ENCODE results near the gene VARS2. TPM values are rescaled to one million over a fixed set of nuclear protein-coding genes. Genes with fewer than 3 reads are reported as not detected.

VARS2 gene
- total and polyA plus RNA-seq, 9 of the 15 experiments (the other 6 are each of a cell fraction or from before 2014, with no cell fraction given), result 1.6 to 53.6 (median 29.9) TPM

GRCh38 chr6:30884521-30885480, 29.2 kb upstream of the VARS2 start (continued):
- peak in 1 of 3 experiments; percentile 9; a peak in 1 of 6 replicates for TF ChIP-seq CTCF (IDR thresholded peaks at IDR 0.05 in 2 of 3, conservative IDR thresholded peaks at IDR 0.05 in 1 of 3; ENCODE audit: insufficient read depth in 2 of 3, low read depth in 1 of 3, low read length in 3 of 3)
- 0 out of 2 replicates have a peak, but pooled peaks have one; percentile 39 for TF ChIP-seq E2F5 (CRISPR knock-in tag; IDR thresholded peaks at IDR 0.05)
- TF ChIP-seq OTX1 (CRISPR knock-in tag; IDR thresholded peaks at IDR 0.05), result no peak
- TF ChIP-seq FOSL1 (tag; conservative IDR thresholded peaks at IDR 0.05), result 0 out of 2 replicates have a peak, but pooled peaks have one; percentile 13
- 0 out of 4 replicates have a peak, but pooled peaks of 1 of the 2 experiments have one; percentile 25 for TF ChIP-seq MAZ (CRISPR knock-in tag; conservative IDR thresholded peaks at IDR 0.05 in 1 of 2, IDR thresholded peaks at IDR 0.05 in 1 of 2)
- TF ChIP-seq CEBPB (tag; IDR thresholded peaks at IDR 0.05), result no peak

Data from K562 (cell line).